ENCODE results near the gene SEPTIN12.

- no peak for TF ChIP-seq CTCF (IDR thresholded peaks at IDR 0.05; ENCODE audit: control extremely low read depth in 1 of 3, insufficient read depth in 1 of 3, low read depth in 1 of 3, low read length in 3 of 3)
- TF ChIP-seq TEAD4 (IDR thresholded peaks at IDR 0.05; ENCODE audit: low read depth, low read length): no peak
- TF ChIP-seq RAD21 (IDR thresholded peaks at IDR 0.05 in 1 of 2, conservative IDR thresholded peaks at IDR 0.05 in 1 of 2; ENCODE audit: low read depth in 2 of 2, low read length in 2 of 2): no peak
Measured at GRCh38 chr16:4799171-4799855, 11.2 kb upstream of the SEPTIN12 start.

Measured in H1 (cell line).